Dendritic cell treated with granulocyte-macrophage colony-stimulating factor and Interleukin-4, amounts not matched to agents 40 ng/mL and 50 ng/mL, for 4 days (primary cell): ENCODE data around the gene PLEKHG1.
A peak's percentile ranks its signal among the peaks of the same experiment; 100 is the strongest.

ENCODE experiments used
- H3K27ac Mint-ChIP-seq: one replicate; pipeline ENCODE4 v1.8.0; 2022; ENCODE audit warnings: mild to moderate bottlenecking, mixed read lengths
- H3K27me3 Mint-ChIP-seq: one replicate; pipeline ENCODE4 v1.8.0; 2022; ENCODE audit warnings: mild to moderate bottlenecking, mixed read lengths
- H3K36me3 Mint-ChIP-seq: one replicate; pipeline ENCODE4 v1.8.0; 2022; ENCODE audit warnings: low read depth, mixed read lengths
- H3K4me1 Mint-ChIP-seq: one replicate; pipeline ENCODE4 v1.8.0; 2022; ENCODE audit warnings: low read depth, mixed read lengths
- H3K4me3 Mint-ChIP-seq: one replicate; pipeline ENCODE4 v1.8.0; 2022; ENCODE audit warnings: mild to moderate bottlenecking, moderate library complexity, mixed read lengths
- H3K9me3 Mint-ChIP-seq: one replicate; pipeline ENCODE4 v1.8.0; 2022; ENCODE audit warnings: mixed read lengths
- intact Hi-C: fragments of 100-400 bp; cut with micrococcal nuclease; formaldehyde crosslinking; loops from one replicate; pipeline ENCODE4 v1.15.0; 2022

Gene PLEKHG1

GRCh38 chr6:150600010-150600300, 270 bp downstream of the PLEKHG1 start:
- peaks cover 14% of the 10 kb centered on the region for H3K4me1 Mint-ChIP-seq
- no peaks in the 10 kb centered on the region for H3K9me3 Mint-ChIP-seq
- H3K4me3 Mint-ChIP-seq = no peak overlapping the region
- intact Hi-C loops = no loop called here
- H3K27ac Mint-ChIP-seq = no peak overlapping the region
- H3K36me3 Mint-ChIP-seq = no peaks in the 10 kb centered on the region
- peaks cover 74% of the 10 kb centered on the region for H3K27me3 Mint-ChIP-seq

GRCh38 chr6:150600301-150601017, 774 bp downstream of the PLEKHG1 start:
- Mint-ChIP-seq H3K4me3 (peak overlapping the region; percentile 69), H3K9me3 (no peaks in the 10 kb centered on the region), H3K27ac (no peak overlapping the region), H3K4me1 (peaks cover 14% of the 10 kb centered on the region), H3K36me3 (no peaks in the 10 kb centered on the region), H3K27me3 (peaks cover 76% of the 10 kb centered on the region)
- intact Hi-C loops = no loop called here

- Mint-ChIP-seq H3K27ac (no peak overlapping the region), H3K4me1 (peaks cover 14% of the 10 kb centered on the region), H3K27me3 (peaks cover 72% of the 10 kb centered on the region), H3K4me3 (no peak overlapping the region), H3K36me3 (no peaks in the 10 kb centered on the region), H3K9me3 (no peaks in the 10 kb centered on the region)
- intact Hi-C loops = no loop called here
Measured at GRCh38 chr6:150601439-150601838, 1.8 kb downstream of the PLEKHG1 start.

GRCh38 chr6:150603176-150603575, 3.5 kb downstream of the PLEKHG1 start:
- Mint-ChIP-seq H3K27me3 (peaks cover 68% of the 10 kb centered on the region), H3K4me1 (peaks cover 14% of the 10 kb centered on the region)
- intact Hi-C loops = no loop called here

GRCh38 chr6:150604467-150604866, 4.8 kb downstream of the PLEKHG1 start:
- Mint-ChIP-seq H3K27ac (no peak overlapping the region), H3K9me3 (no peaks in the 10 kb centered on the region), H3K4me1 (peaks cover 8% of the 10 kb centered on the region), H3K4me3 (no peak overlapping the region), H3K36me3 (no peaks in the 10 kb centered on the region), H3K27me3 (peaks cover 63% of the 10 kb centered on the region)
- intact Hi-C loops = no loop called here

More at GRCh38 chr6:150603176-150603575, 3.5 kb downstream of the PLEKHG1 start:
- Mint-ChIP-seq H3K4me3 (no peak overlapping the region), H3K9me3 (no peaks in the 10 kb centered on the region), H3K36me3 (no peaks in the 10 kb centered on the region), H3K27ac (no peak overlapping the region)

GRCh38 chr6:150605333-150605732, 5.6 kb downstream of the PLEKHG1 start:
- peaks cover 68% of the 10 kb centered on the region for H3K27me3 Mint-ChIP-seq
- H3K4me1 Mint-ChIP-seq = peaks cover 5% of the 10 kb centered on the region
- no peak overlapping the region for H3K27ac Mint-ChIP-seq
- H3K4me3 Mint-ChIP-seq = no peak overlapping the region
- intact Hi-C loops = no loop called here
- H3K9me3 Mint-ChIP-seq = no peaks in the 10 kb centered on the region
- no peaks in the 10 kb centered on the region for H3K36me3 Mint-ChIP-seq

GRCh38 chr6:150606168-150606591, 6.5 kb downstream of the PLEKHG1 start:
- intact Hi-C loops = no loop called here
- no peaks in the 10 kb centered on the region for H3K4me1 Mint-ChIP-seq
- H3K27ac Mint-ChIP-seq = no peak overlapping the region
- no peak overlapping the region for H3K4me3 Mint-ChIP-seq
- no peaks in the 10 kb centered on the region for H3K9me3 Mint-ChIP-seq
- H3K36me3 Mint-ChIP-seq = no peaks in the 10 kb centered on the region
- peaks cover 60% of the 10 kb centered on the region for H3K27me3 Mint-ChIP-seq

- no peak overlapping the region for H3K4me3 Mint-ChIP-seq
- intact Hi-C loops = no loop called here
- H3K9me3 Mint-ChIP-seq = no peaks in the 10 kb centered on the region
- H3K36me3 Mint-ChIP-seq = no peaks in the 10 kb centered on the region
- no peak overlapping the region for H3K27ac Mint-ChIP-seq
- peaks cover 54% of the 10 kb centered on the region for H3K27me3 Mint-ChIP-seq
- H3K4me1 Mint-ChIP-seq = no peaks in the 10 kb centered on the region
Measured at GRCh38 chr6:150606647-150607328, 7.1 kb downstream of the PLEKHG1 start.

- intact Hi-C loops = no loop called here
- H3K36me3 Mint-ChIP-seq = no peaks in the 10 kb centered on the region
- H3K27ac Mint-ChIP-seq = no peak overlapping the region
- H3K4me3 Mint-ChIP-seq = no peak overlapping the region
- H3K27me3 Mint-ChIP-seq = peaks cover 52% of the 10 kb centered on the region
- H3K4me1 Mint-ChIP-seq = no peaks in the 10 kb centered on the region
- no peaks in the 10 kb centered on the region for H3K9me3 Mint-ChIP-seq
Measured at GRCh38 chr6:150607329-150607650, 7.6 kb downstream of the PLEKHG1 start.

GRCh38 chr6:150610584-150610983, 10.9 kb downstream of the PLEKHG1 start:
- H3K27me3 Mint-ChIP-seq = peaks cover 46% of the 10 kb centered on the region
- no peaks in the 10 kb centered on the region for H3K4me1 Mint-ChIP-seq
- H3K27ac Mint-ChIP-seq = no peak overlapping the region
- H3K4me3 Mint-ChIP-seq = no peak overlapping the region
- H3K9me3 Mint-ChIP-seq = no peaks in the 10 kb centered on the region
- H3K36me3 Mint-ChIP-seq = no peaks in the 10 kb centered on the region
- intact Hi-C loops = no loop called here

GRCh38 chr6:150613269-150613668, 13.6 kb downstream of the PLEKHG1 start:
- no peak overlapping the region for H3K27ac Mint-ChIP-seq
- no peaks in the 10 kb centered on the region for H3K9me3 Mint-ChIP-seq
- H3K4me3 Mint-ChIP-seq = no peak overlapping the region
- H3K4me1 Mint-ChIP-seq = no peaks in the 10 kb centered on the region
- peaks cover 41% of the 10 kb centered on the region for H3K27me3 Mint-ChIP-seq
- intact Hi-C loops = no loop called here
- H3K36me3 Mint-ChIP-seq = no peaks in the 10 kb centered on the region

- Mint-ChIP-seq H3K4me3 (no peak overlapping the region), H3K9me3 (no peaks in the 10 kb centered on the region), H3K36me3 (no peaks in the 10 kb centered on the region), H3K4me1 (no peaks in the 10 kb centered on the region), H3K27me3 (peaks cover 39% of the 10 kb centered on the region), H3K27ac (no peak overlapping the region)
- intact Hi-C loops = no loop called here
Measured at GRCh38 chr6:150615967-150616366, 16.3 kb downstream of the PLEKHG1 start.

GRCh38 chr6:150616586-150616985, 16.9 kb downstream of the PLEKHG1 start:
- intact Hi-C loops = no loop called here
- peaks cover 39% of the 10 kb centered on the region for H3K27me3 Mint-ChIP-seq
- no peaks in the 10 kb centered on the region for H3K4me1 Mint-ChIP-seq
- H3K27ac Mint-ChIP-seq = no peak overlapping the region
- no peak overlapping the region for H3K4me3 Mint-ChIP-seq
- no peaks in the 10 kb centered on the region for H3K36me3 Mint-ChIP-seq
- H3K9me3 Mint-ChIP-seq = no peaks in the 10 kb centered on the region

GRCh38 chr6:150617062-150617461, 17.4 kb downstream of the PLEKHG1 start:
- Mint-ChIP-seq H3K4me1 (no peaks in the 10 kb centered on the region), H3K4me3 (no peak overlapping the region), H3K27ac (no peak overlapping the region), H3K27me3 (peaks cover 43% of the 10 kb centered on the region), H3K36me3 (no peaks in the 10 kb centered on the region), H3K9me3 (no peaks in the 10 kb centered on the region)
- intact Hi-C loops = no loop called here
